Stimulated activated CD4-positive, alpha-beta T cell treated with anti-CD3 and anti-CD28 coated beads, Interleukin-4, amount 100 ng/mL, for 48 hours (primary cell): ENCODE results near the gene RPP25L.

Experiments
- DNase-seq, 2 donors: peaks; one replicate each; pipeline ENCODE4 v3.0.0-alpha.2; 2020; ENCODE audit warnings: low read depth in 2 of 2

Gene RPP25L

DNA sequence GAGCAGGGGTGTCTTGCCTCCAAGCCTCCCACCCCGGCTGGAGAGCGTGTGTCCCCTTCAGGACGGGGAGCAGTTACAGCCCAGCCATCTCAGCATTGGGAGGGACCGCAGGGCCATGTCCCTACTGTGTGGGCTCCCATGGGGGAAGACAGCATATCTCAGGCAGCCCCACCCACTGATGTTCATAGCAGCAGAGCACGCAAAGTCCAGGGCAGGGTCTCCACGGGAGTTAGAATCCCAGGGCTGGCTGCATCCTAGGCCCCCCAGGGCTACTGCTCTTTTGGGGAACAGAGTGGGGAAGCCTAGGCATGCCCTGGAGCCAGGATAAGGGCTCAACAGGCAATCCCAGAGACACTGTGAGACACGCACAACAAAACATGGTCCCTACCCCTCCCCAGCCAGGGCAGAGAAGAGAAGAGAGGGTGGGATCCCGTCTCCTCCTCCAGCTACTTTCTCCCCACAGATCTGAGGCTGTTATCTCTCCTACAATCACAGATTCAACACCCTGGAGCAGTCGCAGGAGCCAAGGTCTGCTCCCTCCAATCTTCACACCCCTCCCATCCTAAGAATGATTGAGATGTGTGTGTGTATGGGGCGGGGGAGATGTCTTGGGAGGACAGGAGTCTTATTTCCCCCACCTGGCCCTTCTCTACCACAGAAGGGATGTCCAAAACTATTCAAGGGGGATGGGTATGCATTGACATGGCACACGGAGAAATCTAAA lies 25.8 kb downstream of the RPP25L start:
- no peak for DNase-seq

DNA sequence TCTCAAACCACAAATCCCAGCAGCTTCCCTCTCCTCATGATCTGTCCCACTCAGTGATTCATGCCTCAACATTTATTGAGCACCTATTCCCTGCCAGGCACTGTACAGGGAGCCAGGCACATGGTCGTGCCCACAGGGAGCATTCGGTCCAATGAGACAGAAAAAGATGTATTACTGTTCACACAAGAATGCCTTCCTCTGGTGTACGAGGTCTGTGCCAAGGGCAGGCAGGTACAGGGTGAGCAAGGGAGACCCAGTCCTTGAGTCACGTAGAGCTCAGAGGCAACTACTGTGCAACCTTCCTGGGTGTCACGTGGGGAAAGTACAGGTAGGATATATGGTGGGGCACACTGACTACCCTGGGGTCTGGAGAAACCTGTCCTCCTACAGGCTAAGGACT lies 26.9 kb downstream of the RPP25L start:
- DNase-seq: no peak

DNA sequence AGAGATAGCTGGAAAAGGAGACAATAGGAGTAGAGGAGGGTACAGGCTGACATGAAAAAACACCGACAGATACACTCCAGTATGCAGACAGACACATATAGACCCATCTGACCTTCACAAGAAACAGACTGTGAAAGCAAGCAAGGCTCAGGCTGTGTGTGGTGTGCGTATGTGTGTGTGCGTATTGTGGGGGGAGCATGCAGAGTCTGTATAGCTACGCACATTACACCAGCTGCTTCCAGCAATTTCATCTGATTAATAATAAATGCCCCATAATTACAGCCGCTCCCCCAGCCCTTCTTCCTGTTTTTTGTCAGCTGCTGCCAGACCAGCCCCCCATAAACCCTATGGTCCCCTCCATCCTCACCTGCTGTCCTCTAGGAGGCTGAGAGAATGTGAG lies 29.1 kb downstream of the RPP25L start:
- no peak for DNase-seq

DNA sequence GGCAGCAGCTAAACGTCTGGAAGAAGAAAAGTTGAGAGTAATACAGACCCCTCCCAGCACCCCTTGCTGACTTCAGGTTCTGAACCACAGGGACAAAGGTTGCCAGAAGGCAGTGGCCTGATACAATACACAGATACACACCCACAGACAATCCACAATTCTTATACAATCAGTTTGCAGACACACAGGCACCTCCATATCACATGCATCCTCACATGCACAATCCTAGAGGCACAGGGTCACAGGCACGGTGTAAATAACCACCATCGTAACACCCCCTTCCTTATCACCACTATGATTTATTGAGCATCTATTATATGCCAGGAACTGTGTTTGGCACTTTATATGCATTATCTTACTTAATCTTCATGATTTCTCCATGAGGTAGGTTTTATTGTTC lies 30.6 kb downstream of the RPP25L start:
- no peak for DNase-seq

DNA sequence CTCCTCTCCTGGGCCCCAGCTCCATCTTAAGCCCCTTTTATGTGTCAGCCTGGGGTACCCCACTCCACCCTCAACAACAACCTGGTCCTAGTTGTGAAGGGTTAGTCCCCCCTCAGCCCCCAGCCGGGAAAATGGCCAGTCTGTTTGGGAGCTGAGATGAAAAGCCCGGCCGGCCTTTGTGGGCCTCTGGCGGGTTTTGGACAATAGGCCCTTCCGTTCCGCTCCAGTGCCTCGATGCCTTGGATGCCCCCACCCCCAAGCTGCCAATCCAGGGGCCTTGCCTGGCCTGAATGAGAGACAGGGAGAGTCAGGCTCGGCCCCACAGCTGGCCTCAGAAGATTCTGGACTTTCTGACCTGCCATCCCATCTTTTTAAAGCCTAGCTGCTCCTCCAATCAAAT lies 31.5 kb downstream of the RPP25L start:
- no peak for DNase-seq

DNA sequence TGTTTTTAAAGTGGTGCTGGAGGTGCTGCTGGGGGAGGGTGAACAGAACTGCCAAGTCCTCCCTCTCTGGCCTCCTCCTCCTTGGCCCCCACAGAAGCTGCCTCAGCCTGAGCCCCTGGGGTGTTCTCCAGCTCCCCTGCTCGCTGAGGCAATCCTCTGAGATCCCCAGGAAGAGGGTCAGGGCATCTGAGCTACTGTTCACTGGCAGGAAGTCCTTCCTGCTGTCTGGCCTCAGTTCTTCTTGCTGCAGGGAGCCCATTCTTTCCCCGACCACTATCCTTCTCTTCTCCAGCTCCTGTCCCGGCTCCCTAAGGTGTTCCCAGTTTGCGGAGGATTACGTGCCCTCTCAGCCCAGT lies 32.1 kb downstream of the RPP25L start:
- DNase-seq: no peak

DNA sequence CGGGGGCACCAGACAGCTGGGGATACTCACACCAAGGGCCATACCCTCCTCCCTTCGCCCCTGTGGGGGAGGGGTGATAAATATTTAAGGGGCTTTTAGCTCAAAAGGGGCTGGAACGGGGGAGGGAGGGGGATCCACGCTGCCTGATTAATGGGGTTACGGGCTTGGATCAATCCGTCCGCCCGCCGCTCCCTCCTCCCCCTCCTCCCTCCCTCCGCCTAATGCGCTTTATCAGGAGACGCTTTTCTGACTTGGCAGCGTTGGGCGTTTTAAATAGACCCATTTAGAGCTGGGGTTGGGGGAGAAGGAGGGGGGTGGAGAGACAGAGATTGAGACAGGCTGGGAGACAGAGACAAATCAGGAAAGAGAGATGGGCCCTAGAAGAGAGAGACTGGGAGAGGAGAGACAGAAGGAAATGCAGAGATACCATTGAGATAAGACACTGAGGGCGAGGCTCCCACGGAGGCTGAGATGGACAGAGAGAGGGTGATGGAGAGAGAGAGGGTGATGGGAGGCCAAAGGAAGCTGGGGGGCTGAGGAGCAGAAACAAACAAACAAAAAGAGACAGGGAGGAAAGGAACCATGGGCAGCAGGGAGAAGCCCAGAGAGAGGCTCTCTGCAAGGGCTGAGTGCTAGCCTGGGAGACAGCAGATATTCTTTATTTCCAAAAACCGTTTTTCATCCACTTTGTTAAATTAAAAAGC lies 32.6 kb downstream of the RPP25L start:
- DNase-seq: no peak

DNA sequence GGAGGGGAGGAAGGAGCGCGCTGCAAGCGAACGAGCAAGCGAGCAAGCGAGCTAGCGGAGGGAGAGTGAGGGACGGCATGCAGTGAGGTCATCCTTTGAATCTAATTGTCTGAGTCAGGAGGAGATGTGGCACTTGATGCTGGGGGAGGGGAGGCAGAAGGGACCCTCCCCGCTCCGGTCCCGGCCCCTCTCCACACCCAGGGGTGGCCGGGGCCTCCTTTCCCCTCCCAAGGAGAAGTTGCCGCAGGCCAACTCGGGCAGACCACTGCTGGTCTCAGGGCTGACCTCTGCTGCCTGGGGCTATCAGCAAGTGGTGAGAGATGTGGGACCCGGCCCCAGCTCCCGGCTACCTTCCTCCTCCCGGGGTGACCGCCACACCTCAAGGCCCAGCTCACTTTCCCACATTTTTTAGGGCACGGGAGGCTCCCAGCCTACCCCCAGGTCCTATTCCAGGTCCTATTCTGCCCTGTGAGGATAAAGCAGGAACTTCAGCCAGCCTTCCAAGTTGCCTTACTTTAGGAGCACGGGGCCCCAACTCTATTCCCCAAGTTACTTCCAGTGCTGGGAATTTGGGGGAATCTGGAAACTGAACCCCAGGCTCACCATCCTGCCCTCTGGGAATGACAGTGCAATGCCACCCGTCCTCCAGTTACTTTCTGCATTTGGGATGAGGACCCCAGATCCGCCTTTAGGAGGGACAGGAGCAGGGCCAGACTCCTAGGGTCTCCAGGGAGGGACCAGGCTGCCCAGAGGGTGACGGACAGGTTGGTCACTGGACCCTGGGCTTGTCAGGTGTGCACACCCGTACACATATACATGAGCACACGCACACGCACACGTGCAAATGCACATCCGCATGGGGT lies 33.4 kb downstream of the RPP25L start:
- no peak for DNase-seq

DNA sequence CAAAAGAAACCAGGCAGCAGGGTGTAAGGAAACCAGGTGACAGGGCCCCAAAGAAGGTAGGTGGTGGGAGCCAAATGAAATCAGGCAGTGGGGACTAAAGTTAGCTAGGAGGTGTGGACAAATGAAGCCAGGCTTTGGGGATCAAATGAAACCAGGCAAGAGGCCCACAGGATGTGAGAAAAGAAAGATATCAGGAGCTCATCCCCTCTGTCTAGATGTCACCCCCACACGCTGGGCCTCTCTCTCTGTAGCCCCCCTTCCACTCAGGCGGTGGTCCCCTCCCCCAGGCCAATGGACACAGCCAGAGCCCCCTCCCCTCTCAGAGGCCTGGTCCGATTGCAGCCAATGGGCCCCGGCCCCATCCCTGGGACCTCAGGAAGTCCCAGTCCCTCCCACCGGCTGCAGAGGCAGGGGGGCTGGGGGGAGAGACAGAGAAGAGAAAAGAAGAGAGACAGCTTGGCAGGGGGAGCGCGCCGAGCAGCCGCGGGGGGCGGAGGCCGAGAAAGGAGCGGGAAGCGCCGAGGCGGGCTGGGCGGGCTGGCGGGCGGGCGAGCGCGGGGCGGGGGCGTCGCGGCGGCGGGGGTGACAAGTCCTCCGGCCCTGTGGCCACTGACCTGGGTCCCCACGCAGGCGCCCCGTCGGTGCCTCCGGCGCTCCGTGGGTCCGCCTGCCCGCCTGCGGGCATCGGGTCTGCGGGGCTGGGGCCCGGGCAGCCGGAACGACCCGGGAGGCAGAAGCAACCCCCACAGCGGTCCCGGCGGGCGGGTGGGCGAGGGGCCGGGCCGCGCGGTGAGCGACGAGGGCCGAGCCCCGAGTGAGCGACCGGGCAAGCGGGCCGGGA lies 34.3 kb downstream of the RPP25L start:
- DNase-seq: no peak

DNA sequence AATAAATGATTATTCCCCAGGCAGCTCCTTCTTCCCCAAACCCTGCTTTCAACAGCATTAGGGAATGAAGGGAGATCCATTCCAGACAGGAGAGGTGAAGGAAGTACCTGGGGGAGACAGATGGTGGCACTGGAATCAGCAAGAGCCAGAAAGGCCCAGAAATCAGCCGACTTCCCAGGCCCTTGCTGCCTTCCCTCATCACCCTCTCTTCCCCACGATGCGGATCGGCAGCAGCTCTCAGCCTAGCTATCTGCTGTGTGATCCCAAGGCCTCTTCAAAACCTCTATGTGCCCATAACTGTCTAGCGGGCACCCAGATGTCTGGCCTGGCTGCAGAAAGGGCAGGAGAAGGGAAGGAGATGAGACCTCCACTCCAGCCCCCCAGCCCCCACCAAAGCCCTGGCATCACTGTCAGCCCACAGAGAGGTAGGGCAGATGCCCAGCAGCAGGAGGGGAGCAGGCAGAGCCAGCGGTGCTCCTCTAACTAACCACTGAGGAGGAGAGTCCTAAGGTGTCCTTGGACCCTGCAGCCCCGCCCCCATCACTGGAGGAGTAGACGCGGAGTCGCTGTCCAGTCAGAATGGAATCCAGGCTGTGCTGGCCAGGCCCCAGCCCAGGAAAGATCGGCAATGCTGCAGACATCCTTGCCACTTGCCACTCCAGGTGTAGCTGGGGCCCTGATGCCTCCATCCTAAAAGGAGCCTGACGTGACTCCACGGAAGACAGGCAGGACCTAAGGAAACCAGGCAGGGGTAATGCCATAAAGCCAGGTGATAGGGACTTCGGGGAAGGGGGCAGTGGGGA lies 35.1 kb downstream of the RPP25L start:
- no peak for DNase-seq

DNA sequence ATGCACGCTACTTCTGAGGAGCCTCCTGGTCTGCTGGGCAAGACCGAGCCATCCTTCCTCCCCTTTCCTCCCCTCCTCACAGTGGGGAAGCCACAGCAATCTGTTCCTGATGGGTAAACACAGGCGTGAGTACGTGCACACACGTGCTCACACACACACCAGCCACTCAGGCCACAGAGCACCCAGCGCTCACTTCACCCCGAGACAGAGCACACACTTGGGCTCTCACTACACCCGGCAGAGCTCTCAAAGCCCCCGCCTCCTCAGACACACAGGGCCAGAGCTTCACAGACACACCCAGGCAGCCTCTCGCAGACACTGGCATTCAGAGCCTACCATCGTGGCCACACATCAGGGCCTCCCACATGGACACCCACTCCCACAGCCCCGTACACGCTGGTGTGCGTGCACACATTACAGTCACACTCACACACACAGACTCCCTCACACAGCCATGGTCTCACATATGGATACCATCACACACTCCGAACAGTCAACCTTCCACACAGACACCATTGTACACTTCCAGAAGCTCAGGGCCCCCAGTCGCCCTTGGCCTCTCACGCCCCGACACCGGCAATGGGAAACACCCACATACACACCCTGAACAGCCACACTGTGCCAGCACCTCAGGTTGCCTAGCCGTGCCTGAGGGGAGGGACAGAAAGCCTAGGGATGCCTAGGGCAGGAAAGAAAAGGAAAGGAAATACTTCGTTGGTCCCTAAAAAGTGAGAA lies 35.9 kb downstream of the RPP25L start:
- DNase-seq: no peak

DNA sequence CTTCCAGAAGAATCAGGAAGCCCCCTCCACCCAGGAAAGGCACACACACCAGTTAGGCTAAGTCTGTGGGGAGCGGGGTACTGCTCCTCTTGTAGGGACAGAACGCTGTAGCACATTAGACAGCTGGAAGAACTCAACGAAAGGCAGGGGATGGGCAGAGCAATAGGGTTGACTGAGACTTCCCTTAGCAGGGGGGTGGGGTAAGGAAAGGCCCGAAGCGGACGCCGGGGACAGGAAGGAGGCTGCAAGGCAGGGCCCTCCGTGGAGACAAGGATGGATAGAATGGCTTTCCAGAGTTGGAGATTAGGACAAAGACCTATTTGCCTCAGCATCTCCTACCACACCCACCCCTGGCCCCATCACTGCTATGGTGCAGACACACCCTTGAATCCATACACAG lies 36.7 kb downstream of the RPP25L start:
- DNase-seq: no peak

DNA sequence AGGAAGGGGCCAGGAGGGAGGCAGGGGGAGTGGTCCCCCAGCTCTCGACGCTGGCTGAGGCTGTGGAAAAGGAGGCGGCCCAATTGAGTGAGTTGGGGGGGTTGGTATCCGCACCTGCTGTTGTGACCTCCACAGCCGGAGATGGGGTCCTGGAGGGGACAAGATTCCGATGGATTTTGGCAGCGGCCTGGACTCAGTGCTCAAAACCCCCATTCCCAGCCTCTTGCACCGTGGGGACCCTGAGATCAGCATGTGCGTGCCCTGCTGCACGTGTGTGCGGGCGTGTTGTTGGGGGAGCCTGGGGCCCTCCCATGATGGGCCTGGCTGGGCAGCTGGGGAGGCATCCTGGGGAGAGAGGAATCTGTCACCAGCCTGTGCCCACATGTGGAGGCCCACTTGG lies 37.3 kb downstream of the RPP25L start:
- no peak for DNase-seq

DNA sequence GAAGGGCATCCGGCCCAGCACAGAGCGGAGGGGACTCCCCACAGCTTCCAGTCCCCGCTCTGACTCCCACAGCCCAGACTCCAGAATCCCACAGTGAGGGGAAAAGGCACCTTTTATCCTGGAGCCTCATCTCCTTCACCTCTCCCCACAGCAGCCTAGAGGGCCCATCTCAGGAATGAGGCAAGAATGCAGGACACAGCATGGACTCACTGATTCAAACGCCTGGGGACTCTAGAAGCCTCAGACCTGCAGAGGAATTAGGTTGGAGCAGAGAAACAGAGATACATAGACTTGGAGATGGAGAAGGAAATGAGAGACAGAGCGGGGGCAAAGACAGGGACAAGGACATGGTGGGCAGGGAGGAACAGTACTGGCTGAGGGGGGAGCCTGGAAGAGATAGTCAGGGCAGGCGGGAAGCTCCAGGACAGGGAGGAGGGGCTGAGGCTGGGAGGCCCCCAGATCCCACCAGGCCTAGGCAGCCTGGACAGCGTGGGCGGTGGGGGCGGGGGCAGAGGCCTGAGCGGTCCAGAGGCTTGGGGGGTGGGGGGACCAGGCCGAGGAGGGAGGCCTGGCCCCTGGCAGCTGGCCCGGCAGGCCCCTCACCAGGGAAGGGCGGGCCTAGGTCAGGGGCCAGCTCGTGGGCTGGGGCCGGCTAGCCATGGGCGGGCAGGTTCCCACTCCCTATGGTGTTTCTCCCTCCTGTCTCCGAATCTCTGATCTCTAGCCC lies 38.1 kb downstream of the RPP25L start:
- DNase-seq: no peak

DNA sequence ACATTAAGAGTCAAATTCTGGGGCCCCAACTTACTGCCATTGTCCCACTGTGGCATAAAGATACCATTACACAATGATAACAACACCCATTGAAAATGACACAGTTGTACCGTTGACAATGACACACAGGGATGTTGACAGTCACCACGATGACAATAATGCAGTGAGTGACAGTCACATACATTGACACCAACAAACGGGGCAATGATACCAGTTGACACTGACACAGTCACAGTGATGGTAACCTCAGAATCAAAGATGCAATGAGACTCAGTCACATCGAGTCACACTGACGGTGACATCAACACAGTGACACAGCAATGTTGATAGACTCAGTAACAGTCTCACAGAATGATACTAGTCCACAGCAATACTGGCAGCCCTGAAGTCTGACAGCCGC lies 39.3 kb downstream of the RPP25L start:
- DNase-seq: no peak

DNA sequence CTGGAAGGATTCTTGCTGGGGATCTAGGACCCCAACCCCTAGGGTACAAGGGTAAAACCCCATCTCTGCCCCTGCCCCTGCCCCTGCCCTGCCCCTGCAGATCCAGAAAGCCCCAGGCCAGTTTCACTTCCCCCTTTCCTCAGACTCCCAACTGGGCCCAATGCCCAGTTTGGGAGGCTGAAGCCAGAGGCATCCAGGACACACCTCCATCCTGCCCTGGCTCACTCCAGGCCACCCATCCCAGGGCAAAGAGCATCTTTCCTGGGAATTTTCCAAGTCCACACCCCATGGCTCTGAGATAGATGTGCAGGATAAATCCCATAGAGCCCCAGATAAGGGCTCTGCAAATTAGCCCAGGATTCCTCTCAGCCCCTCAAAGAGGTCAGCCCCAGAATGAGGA lies 39.8 kb downstream of the RPP25L start:
- DNase-seq: no peak

DNA sequence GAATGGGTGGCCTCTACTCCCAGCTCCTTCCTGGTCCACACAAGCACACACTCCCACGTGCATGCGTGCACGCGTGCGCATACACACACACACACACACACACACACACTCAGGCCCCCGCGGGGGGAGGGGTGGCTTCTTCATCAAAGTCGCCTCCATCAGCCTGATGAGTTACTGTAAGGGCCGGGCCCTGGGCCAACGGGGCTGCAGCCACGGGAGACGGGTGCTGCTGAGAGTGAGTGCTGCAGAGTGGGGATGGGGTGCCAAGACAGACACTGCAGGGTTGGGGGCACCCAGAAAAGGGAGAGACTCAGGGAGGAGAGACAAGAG lies 40.5 kb downstream of the RPP25L start:
- DNase-seq: no peak

DNA sequence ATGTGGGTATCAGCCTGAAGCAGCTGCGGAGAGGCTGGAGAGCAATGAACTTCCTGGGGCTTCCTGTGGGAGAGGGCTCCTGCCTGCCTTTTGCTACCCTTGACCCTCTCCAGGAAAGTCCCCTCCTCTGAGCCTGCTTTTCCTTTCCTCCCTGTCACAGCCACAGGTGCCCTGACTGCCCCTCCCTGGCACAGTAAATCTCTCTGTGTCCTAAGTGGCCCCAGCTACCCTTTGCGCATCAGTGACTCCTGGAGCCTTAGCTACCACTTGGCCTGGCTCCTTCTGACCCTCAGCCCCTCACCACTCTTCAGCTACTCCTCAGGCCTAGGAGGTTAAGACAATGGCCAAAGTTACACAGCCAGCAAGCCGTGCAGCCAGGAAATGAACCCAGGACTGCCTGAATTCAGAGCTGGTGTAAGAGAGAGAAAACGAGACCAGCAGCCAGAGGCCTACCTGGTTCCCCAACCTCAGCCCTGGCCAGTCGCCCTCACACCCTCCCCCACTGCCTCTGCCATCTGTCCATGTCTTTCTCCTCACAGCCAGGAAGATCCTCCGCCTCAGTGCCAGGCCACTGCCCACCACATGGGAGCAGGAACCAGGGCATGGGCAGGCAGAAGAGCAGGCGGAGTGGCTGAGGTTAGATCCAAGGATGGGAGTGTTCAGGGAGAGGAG lies 41.0 kb downstream of the RPP25L start:
- no peak for DNase-seq

DNA sequence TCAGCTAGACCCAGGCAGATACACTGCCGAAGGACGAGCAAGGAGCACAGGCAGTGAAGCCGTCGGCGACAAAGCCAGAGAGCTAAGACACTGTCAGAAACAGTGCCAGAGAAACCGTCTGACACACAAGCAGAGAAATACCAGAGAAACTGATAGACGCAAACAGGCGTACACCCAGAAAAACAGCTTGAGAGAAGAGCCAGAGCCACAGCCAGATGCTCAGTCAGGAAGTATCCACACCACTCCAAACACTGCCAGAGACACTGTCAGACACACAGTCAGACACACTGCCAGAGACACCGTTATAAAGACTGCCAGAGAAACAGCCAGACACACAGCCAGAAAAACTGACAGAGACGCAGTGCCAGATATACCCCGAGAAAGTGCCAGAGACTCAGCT lies 41.5 kb downstream of the RPP25L start:
- DNase-seq: no peak
